Cardiac muscle cell (in vitro differentiated cells and primary cell): ENCODE measurements around the gene CDT1. TPM values are rescaled to one million over a fixed set of nuclear protein-coding genes. Genes with fewer than 3 reads are reported as not detected.

ENCODE experiments used
- DNase-seq, 2 donors: peaks; one replicate each; pipeline versions ENCODE4 v3.0.0 to v3.0.0-alpha.2; 2010 to 2017; ENCODE audit warnings: low read depth in 1 of 2, low spot score in 1 of 2
- H3K27ac ChIP-seq: fragments of 200-600 bp; sonication (generic); 2 replicates; pipeline ENCODE4 v1.5.1; 2016
- H3K27me3 ChIP-seq: fragments of 200-600 bp; sonication (generic); 2 replicates; pipeline ENCODE4 v1.6.0; 2016; ENCODE audit warnings: control low read depth
- H3K36me3 ChIP-seq: fragments of 200-600 bp; sonication (generic); 2 replicates; pipeline ENCODE4 v1.5.1; 2016; ENCODE audit warnings: control low read depth
- H3K4me1 ChIP-seq: fragments of 200-600 bp; sonication (generic); 2 replicates; pipeline ENCODE4 v1.8.1; 2017; ENCODE audit warnings: low read depth, mild to moderate bottlenecking, mixed run types
- H3K4me3 ChIP-seq: fragments of 200-600 bp; sonication (generic); 2 replicates; pipeline ENCODE4 v1.5.1; 2016; ENCODE audit warnings: mild to moderate bottlenecking
- H3K9me3 ChIP-seq: fragments of 200-600 bp; sonication (generic); 2 replicates; pipeline ENCODE4 v1.5.1; 2017; ENCODE audit warnings: low read depth, mild to moderate bottlenecking, control low read depth
- polyA plus RNA-seq: library from polyadenylated mRNA; unstranded; fragments of >200 nt; fragmentation: Nextera tagmentation; extraction: Ambion mirVana; gene quantifications from 2 replicates; pipeline ENCODE4 v1.2.1, GENCODE V29; 2016
- total RNA-seq: library from RNA; depleted of rRNA; stranded (reverse); fragments of >200 nt; gene quantifications from 2 replicates; pipeline ENCODE4 v1.2.3, GENCODE V29; 2016
- TF ChIP-seq, protein P1 (sequence below): IDR thresholded peaks from 2 replicates; pipeline ENCODE4 v1.5.1; 2012; ENCODE audit warnings: low read depth, mild to moderate bottlenecking, low read length

CDT1 gene
- total and polyA plus RNA-seq, 2 experiments from 2014 or later, result 17.9 to 29.6 TPM

- H3K9me3 ChIP-seq, result no peaks in the 10 kb centered on the region
- H3K27ac ChIP-seq, result no peak overlapping the region
- peaks cover 9% of the 10 kb centered on the region for H3K4me1 ChIP-seq
Measured at GRCh38 chr16:88809676-88810165, 6.1 kb downstream of the CDT1 start.

DNA sequence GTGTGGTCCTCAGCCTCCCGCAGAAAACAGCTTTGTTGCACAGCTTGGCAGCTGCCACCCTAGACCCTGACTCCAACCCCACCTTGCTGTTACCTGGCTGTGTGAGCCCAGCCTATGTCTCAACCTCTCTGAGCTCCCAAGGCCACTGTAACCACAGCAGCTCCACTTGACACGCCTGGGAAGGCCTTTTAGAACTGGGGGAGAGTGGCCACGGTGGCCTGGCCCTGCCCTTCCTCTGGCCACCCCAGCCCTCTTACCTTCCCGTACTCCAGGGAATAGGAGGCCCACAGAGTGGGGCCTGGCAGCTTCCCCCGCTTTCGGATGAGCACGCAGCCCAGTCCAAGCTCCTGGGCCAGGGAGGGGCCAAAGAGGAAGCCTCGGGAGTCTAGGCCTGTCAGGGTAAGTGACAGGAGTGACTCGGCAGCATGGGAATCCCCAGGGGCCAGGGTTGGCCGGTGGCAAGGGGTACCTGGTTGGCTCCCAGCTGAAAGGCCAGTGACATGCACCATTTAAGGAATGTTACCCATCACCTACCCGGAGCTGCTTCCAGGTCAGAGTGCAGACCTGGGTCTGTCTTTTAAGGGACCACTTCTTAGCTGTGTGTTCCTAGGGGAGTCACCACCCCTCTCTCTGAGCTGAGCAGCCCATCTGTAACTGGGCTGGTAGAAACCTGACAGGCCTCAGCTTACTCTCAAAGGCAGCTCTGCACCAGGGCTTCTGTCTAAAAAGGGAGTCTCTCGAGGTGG lies 6.8 kb downstream of the CDT1 start:
- no peak for DNase-seq
- H3K36me3 ChIP-seq, result peaks cover 10% of the 10 kb centered on the region
- peak overlapping the region; percentile 67 for H3K4me3 ChIP-seq
- no peaks in the 10 kb centered on the region for H3K27me3 ChIP-seq
- TF ChIP-seq, protein P1, sequence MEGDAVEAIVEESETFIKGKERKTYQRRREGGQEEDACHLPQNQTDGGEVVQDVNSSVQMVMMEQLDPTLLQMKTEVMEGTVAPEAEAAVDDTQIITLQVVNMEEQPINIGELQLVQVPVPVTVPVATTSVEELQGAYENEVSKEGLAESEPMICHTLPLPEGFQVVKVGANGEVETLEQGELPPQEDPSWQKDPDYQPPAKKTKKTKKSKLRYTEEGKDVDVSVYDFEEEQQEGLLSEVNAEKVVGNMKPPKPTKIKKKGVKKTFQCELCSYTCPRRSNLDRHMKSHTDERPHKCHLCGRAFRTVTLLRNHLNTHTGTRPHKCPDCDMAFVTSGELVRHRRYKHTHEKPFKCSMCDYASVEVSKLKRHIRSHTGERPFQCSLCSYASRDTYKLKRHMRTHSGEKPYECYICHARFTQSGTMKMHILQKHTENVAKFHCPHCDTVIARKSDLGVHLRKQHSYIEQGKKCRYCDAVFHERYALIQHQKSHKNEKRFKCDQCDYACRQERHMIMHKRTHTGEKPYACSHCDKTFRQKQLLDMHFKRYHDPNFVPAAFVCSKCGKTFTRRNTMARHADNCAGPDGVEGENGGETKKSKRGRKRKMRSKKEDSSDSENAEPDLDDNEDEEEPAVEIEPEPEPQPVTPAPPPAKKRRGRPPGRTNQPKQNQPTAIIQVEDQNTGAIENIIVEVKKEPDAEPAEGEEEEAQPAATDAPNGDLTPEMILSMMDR, result no peak
- peaks cover 9% of the 10 kb centered on the region for H3K4me1 ChIP-seq
- H3K9me3 ChIP-seq, result no peaks in the 10 kb centered on the region
- peak overlapping the region; percentile 79 for H3K27ac ChIP-seq

More at GRCh38 chr16:88809676-88810165, 6.1 kb downstream of the CDT1 start:
- TF ChIP-seq, protein P1, result no peak
- no peak for DNase-seq
- Histone ChIP-seq H3K27me3 (no peaks in the 10 kb centered on the region), H3K4me3 (no peak overlapping the region), H3K36me3 (peaks cover 10% of the 10 kb centered on the region)

DNA sequence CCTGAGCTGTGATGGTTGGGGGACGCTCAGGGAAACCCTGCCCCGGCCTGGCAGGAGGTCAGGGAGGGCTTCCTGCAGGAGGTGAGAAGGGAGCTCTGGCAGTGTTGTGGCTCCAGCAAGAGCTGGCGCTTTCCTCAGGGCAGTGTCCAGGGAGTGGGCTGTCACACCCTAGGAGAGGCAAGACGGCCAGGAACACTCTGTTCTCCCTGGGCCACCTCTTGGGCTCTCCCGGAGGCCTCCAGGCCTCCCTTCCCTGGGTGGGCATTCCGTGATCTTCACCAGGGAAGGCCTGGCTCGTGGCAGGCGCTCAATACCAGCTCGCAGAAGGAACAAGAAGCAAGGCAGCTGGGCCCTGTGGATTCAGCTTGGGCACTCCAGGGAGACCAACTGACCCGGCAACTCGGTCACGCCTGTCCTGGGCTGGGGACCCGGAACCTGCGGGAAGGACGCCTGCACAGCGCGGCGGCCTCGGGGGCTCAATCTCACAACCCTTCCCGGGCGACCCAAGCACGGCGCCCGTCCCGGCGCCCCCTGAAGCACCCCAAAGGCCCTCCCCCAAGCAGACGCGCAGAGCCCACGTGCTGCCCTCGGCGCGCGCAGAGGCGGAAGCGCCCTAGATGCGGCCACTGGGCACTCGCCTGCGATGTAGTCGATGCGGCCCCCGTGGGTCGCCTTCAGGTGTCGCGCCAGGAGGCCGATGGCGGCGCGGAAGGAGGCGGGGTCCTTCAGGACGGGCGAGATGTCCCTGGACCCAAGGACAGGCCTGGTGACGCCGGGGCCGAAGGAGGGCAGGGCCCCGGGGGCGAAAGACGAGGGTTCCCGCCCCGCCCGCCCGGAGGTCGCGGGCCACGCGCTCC lies 7.6 kb downstream of the CDT1 start:
- H3K4me3 ChIP-seq, result peak overlapping the region; percentile 67
- peaks cover 10% of the 10 kb centered on the region for H3K36me3 ChIP-seq
- H3K9me3 ChIP-seq, result no peaks in the 10 kb centered on the region
- H3K27me3 ChIP-seq, result no peaks in the 10 kb centered on the region
- DNase-seq, result peak; percentile 83 to 88
- TF ChIP-seq, protein P1, result no peak
- H3K4me1 ChIP-seq, result peaks cover 9% of the 10 kb centered on the region
- peak overlapping the region; percentile 79 for H3K27ac ChIP-seq

DNA sequence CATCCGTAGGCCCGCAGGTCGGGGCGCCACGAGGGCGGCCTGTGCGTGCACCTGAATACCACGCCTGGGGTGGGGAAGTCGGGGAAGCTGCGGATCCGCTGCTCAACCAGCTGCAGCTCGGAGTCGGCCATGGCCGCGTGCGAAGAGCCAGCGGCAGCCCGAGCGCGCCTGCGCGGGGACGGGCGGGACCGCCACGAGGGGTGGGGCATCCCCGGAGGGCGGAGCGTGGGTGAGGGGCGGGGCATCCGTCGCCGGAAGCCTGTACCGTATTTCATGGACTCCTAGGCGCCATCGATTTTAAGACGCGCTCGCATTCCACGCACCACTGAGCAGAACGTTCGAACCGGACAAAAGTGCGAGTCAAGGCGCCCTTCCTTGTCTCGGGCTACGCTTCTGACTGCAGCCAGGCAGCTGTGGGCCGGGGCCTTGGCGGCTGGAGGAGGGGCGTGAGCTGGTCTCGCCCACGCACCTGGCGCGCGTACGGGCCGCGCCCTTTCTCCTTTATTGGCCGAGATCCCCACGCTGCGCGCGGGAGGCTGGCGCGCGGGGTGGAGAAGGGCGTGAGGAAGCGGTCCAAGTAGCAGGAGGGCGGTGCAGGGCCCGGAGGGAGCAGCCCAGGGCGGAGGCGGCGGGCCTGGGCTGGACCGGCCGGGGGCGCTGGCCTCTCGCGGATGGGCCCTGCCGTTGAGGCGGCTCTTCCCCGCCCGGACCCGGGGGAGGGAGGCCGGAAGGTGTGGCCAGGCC lies 8.4 kb downstream of the CDT1 start, which contains the start of gene APRT:
APRT (minus strand) TSS at position 160 of the 744 bp plus-strand sequence; CDS start at position 131, 29 bp downstream.
- H3K4me3 ChIP-seq, result peak within 1 kb of the TSS; percentile 67
- H3K27me3 ChIP-seq, result no peaks in the 10 kb centered on the region
- H3K9me3 ChIP-seq, result no peaks in the 10 kb centered on the region
- H3K36me3 ChIP-seq, result peaks cover 6% of the 10 kb centered on the region
- TF ChIP-seq, protein P1, result peak; percentile 31
- peak within 1 kb of the TSS; percentile 84 for H3K27ac ChIP-seq
- H3K4me1 ChIP-seq, result peaks cover 9% of the 10 kb centered on the region
- peak; percentile 94 to 97 for DNase-seq
